B cell (primary cell): ENCODE measurements around the gene SRP54.

Source experiments
- EZH2 ChIP-seq: IDR thresholded peaks from 2 replicates; pipeline ENCODE4 v1.6.1; 2012; ENCODE audit warnings: borderline replicate concordance, low read depth, mild to moderate bottlenecking, moderate library complexity, low read length; ENCODE audit not compliant: insufficient read depth, poor library complexity, severe bottlenecking
- TF ChIP-seq, protein P1 (sequence below): fragments of 200-600 bp; IDR thresholded peaks from one replicate; pipeline ENCODE4 v1.8.0; 2022; ENCODE audit warnings: antibody characterized with exemption, mild to moderate bottlenecking

DNA sequence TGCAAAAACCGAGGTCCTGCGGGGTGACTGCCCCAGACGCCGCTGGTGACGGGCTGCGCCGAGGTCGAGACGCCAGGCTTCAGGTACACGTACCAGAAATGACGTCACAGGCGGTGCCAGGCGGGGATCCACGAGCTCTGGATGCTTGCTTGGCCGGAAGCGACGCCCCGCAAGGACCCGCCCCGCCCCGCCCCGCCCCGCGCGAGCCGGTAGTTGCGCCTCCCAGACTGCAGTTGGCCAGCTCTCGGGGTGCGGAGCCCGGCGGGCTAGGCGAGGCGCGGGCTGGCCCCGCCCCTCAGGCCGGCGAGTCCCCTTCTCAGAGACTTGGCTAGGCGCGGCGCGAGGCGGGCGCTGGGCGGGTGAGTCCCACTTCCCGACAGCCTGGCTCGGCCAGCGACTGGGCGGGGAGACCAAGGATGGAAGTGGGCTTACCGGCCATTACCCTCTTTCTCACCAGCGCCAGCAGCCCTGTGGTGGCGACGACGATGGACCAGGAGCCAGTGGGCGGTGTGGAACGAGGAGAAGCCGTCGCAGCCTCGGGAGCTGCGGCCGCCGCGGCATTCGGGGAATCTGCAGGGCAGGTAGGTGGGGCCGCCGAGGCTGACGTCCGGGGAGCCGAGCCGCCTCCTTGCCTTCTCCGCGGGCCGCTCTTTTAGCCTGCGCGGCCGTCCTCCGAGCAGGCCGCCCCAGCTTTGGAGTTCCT is 63.4 kb downstream of the SRP54 start, which contains the start of gene FAM177A1:
- TF ChIP-seq, protein P1, sequence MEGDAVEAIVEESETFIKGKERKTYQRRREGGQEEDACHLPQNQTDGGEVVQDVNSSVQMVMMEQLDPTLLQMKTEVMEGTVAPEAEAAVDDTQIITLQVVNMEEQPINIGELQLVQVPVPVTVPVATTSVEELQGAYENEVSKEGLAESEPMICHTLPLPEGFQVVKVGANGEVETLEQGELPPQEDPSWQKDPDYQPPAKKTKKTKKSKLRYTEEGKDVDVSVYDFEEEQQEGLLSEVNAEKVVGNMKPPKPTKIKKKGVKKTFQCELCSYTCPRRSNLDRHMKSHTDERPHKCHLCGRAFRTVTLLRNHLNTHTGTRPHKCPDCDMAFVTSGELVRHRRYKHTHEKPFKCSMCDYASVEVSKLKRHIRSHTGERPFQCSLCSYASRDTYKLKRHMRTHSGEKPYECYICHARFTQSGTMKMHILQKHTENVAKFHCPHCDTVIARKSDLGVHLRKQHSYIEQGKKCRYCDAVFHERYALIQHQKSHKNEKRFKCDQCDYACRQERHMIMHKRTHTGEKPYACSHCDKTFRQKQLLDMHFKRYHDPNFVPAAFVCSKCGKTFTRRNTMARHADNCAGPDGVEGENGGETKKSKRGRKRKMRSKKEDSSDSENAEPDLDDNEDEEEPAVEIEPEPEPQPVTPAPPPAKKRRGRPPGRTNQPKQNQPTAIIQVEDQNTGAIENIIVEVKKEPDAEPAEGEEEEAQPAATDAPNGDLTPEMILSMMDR = no peak
- TF ChIP-seq EZH2 = no peak
